VCaP (cell line): Measurements from ENCODE around the gene TAMM41.

ENCODE experiments used
- H3K27ac ChIP-seq: fragments of 450-650 bp; 2 replicates; pipeline ENCODE4 v1.5.1; 2017
- TF ChIP-seq, protein P1 (sequence below): fragments of 450-650 bp; conservative IDR thresholded peaks from 2 replicates; pipeline ENCODE4 v1.5.1; 2017; ENCODE audit warnings: mild to moderate bottlenecking, moderate library complexity

TAMM41 gene

DNA sequence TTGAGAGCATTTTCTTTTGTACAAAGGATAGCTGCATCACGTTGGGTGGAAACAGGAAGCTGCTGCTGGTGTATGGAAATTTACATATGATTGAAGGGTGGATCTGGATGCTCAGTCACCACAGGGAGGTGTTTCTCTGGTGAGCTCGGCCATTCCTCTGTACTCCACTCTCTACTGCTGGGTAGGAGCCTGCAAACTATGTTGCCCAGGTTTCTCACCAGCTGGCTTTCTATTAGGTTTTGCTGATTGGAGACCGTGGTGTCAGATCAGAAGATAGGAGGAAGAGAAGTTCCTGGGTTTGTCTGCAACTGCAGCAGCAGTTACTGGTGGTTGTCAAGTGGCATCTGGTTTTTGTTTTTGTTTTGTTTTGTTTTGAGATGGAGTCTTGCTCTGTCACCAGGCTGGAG, 61.7 kb downstream of the TAMM41 start:
- no peak overlapping the region for H3K27ac ChIP-seq

DNA sequence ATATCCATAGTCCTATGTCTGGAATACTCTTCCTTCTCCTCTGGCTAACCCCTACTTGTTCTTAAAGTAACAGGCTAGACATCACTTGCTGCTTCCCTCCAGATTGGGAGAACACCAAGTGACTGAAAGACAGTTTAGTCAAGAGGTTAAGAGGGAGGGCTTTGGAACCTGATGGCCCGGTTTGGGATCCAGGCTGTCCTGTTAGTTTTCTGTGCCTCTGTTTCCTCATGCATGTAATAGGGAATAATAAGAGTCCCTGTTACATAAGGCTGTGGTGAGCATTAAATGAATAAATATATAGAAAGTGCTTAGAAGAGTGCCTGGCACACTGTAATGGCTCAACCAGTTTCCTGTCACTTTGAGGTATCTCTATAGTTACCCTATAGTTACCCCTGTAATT, 66.3 kb downstream of the TAMM41 start:
- TF ChIP-seq, protein P1, sequence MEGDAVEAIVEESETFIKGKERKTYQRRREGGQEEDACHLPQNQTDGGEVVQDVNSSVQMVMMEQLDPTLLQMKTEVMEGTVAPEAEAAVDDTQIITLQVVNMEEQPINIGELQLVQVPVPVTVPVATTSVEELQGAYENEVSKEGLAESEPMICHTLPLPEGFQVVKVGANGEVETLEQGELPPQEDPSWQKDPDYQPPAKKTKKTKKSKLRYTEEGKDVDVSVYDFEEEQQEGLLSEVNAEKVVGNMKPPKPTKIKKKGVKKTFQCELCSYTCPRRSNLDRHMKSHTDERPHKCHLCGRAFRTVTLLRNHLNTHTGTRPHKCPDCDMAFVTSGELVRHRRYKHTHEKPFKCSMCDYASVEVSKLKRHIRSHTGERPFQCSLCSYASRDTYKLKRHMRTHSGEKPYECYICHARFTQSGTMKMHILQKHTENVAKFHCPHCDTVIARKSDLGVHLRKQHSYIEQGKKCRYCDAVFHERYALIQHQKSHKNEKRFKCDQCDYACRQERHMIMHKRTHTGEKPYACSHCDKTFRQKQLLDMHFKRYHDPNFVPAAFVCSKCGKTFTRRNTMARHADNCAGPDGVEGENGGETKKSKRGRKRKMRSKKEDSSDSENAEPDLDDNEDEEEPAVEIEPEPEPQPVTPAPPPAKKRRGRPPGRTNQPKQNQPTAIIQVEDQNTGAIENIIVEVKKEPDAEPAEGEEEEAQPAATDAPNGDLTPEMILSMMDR: no peak
- H3K27ac ChIP-seq: no peak overlapping the region

More for the DNA sequence above, 61.7 kb downstream of the TAMM41 start:
- TF ChIP-seq, protein P1: no peak

DNA sequence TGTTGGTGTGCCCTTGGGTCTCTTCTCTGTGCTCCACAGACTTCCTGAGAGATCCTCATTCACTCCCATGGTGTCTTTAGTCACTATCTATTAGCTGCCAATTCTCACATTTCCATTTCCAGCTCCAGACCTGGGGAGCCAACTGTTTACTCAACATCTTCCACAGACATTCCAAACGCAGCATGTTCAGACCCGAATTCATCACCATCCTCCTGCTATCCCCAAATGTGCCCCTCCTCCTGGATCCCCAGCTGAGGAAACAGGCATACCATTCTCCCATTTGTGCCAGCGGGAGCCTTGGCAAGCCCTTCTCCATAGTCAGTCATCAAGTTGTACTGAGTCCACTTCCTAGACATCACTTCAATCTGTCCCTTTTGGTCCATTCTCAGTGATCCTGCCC, 67.1 kb downstream of the TAMM41 start:
- TF ChIP-seq, protein P1: no peak

DNA sequence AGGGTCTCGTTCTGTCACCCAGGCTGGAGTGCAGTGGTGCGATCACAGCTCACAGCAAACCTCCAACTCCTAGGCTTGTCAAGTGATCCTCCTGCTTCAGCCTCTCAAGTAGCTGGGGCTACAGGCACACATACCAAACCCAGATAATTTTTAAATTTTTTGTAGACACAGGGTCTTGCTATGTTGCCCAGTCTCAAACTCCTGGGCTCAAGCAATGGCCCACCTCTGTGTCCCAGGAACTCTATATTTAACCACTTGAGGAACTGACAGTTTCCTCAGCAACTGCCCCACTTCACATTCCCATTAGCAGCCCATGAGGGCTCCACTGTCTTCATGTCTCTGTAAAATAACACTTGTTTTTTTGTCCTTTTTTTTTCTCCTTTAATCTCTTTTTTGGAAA, 68.4 kb downstream of the TAMM41 start:
- TF ChIP-seq, protein P1: no peak

More for the DNA sequence above, 67.1 kb downstream of the TAMM41 start:
- no peak overlapping the region for H3K27ac ChIP-seq

DNA sequence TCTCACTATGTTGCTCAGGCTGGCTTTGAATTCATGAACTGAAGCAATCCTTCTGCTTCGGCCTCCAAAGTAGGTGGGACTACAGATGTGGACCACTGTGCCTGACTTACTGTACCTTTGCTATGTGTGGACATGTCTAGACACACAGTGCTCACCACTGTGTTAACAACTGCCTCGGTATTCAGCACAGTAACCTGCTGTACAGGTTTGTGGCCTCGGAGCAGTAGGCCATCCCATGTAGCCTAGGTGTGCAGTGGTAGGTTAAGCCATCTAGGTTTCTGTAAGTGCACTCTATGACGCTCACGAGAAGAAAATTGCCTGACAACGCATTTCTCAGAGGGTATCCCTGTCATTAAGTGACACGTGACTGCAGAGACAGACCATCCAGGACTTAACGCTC, 70.3 kb downstream of the TAMM41 start:
- TF ChIP-seq, protein P1: no peak
- no peak overlapping the region for H3K27ac ChIP-seq

More for the DNA sequence above, 68.4 kb downstream of the TAMM41 start:
- H3K27ac ChIP-seq: no peak overlapping the region

DNA sequence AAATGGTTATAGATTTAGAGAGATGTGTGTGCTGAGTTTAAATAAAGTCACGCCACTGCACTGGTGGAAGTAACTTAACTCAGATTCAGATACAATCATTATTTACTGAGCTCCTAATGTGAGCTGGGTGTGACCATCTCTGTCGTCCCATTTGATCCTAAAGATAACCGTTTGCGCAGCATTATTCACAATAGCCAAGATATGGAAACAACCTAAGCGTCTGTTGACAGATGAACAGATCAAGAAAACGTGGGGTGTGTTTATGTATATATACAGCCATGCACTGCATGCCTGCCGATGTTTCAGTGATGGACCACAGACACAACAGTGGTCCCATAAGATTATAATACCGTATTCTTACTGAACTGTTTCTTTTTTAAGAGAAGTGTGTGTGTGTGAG, 71.2 kb downstream of the TAMM41 start:
- peak overlapping the region; percentile 64 for H3K27ac ChIP-seq
- TF ChIP-seq, protein P1: no peak

DNA sequence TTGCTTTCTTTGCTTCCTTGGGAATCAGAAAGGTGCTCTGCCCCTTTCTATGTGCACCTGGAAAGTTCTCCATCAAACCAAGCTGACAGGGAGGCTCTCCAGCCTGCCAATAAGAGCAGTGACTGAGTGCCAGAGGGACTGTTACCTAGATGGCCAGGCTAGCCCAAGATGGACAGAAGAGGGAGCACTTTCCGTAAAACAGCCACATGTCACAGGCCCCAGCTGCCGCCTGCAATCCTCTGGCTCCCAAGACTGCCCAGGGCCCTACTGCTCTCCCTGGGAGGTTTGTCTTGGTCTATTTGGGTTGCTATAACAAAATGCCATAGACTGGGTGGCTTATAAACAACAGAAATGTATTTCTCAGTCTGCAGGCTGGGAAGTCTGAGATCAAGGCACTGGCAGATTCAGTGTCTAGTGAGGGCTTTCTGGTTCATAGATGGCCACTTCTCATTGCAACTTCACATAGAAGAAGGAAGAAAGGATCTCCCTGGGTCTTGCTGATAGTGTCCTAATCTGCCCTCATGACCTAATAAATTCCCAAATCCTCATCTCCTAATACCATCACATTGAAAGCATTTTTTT, 72.3 kb downstream of the TAMM41 start:
- TF ChIP-seq, protein P1: peak; percentile 87
- peak overlapping the region; percentile 64 for H3K27ac ChIP-seq

DNA sequence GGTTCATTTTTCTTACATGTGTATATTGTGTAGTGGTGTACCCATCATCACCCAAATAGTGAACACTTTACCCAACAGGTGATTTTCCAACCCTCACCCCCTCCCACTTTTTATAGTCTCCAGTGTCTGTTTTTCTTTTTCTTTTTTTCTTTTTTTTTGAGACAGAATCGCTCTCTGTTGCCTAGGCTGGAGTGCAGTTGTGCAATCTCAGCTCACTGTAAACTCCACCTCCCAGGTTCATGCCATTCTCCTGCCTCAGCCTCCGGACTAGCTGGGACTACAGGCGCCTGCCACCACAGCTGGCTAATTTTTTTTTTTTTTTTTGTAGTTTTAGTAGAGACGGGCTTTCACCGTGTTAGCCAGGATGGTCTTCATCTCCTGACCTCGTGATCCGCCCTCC, 74.8 kb downstream of the TAMM41 start:
- H3K27ac ChIP-seq: peak overlapping the region; percentile 83
